Measurements from ENCODE around the gene SURF4.

DNA sequence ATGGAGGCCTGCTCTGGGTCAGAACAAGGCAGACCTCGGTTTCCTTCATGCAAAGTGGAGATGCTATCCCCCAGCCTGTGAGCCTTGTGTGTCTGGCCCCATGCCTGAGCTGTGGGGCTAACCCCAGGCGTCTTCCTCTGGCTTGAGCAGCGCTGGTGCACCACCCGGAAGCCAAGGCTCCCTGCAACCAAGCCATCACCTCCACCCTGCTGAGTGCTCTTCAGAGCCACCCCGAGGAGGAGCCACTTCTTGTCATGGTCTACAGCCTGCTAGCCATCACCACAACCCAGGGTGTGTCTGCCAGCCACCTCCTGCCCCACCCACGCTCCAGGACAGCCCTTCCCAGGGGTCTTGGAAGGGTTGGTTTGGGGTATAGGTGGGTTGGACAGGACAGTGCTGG lies 25.7 kb upstream of the SURF4 start:
- TF ChIP-seq POLR2AphosphoS5 (IDR thresholded peaks at IDR 0.05; ENCODE audit: borderline replicate concordance, low read depth, low read length), result no peak; the same call in 1 of the 2 replicates
- no peak for TF ChIP-seq EZH2 (IDR thresholded peaks at IDR 0.05)
